Hematopoietic multipotent progenitor cell treated with erythropoietin and hydrocortisone succinate and interleukin-3 and kit ligand, for 15 days (in vitro differentiated cells): Measurements from ENCODE around the gene SNW1.
A peak's percentile ranks its signal among the peaks of the same experiment; 100 is the strongest.
"Not testable (repeated sequence)": the region's sequence is repeated elsewhere in the genome, so short reads cannot be mapped to it uniquely, and the experiment has no call there.

Source experiments
- DNase-seq: peaks from one replicate; pipeline ENCODE4 v3.0.0-alpha.2; 2015; ENCODE audit warnings: low spot score

Gene SNW1

GRCh38 chr14:77747425-77747824, 13.5 kb downstream of the SNW1 start:
- not testable (repeated sequence) for DNase-seq

DNA sequence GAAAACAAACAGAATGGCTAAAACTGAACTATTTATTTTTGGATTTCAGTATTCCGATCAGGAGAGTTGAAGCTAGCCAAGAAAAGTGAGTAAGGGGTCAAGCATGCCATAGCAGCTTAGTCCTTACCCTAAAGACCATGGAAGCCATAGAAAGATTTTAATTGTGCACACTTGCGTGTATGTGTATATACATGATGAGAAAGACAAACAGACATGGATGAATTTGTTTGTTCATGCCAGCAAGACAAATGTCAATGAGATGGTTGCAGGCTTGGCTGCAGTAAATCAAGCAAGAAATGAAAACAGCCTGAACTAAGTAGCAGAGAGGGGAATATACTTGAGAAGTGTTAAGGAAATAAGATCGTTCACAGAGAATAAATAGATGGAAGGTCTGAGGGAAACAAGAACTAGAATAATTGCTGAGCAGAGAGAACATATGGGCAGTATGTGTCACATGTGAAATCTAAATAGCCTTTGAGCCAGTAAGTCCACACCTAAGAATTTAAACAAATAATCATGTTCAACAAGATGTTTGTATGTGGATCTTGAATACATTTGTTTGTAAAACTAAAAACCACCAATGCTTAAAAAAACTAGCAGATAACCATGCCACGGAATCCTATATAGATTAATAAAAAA, 14.8 kb downstream of the SNW1 start:
- DNase-seq, result no peak

GRCh38 chr14:77741438-77741837, 19.5 kb downstream of the SNW1 start:
- DNase-seq, result no peak

DNA sequence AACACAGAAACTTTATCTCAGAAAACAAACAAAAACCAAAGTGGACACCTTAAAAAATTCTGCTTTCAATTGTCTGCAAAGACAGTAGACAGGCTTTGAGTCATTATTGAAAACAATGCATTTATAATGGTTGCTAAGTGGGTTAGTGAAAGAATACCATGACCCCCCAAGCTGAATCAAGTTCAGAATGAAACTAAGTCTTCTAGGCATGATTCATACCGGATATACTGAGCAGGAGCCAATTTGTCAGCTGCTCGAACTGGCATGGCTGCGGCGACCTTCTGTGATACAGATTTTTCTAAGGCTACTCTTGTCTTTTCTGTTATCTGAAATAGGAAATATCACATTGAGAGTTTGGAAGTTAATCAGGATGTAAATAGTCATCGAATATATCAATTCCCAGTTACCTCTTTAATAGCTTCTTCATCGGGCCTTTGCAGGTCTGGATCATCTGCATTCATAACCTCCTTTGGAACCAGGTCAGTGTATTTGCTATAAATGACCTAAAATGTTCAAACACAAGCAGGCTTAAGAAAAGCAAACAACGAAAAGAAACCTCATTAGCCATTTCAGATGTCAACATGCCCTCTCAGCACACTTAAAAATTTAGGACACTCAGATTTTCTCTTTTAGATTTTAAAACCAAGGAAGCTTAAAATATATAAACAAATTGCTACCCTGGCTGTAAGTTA, 22.3 kb downstream of the SNW1 start:
- DNase-seq, result no peak

DNA sequence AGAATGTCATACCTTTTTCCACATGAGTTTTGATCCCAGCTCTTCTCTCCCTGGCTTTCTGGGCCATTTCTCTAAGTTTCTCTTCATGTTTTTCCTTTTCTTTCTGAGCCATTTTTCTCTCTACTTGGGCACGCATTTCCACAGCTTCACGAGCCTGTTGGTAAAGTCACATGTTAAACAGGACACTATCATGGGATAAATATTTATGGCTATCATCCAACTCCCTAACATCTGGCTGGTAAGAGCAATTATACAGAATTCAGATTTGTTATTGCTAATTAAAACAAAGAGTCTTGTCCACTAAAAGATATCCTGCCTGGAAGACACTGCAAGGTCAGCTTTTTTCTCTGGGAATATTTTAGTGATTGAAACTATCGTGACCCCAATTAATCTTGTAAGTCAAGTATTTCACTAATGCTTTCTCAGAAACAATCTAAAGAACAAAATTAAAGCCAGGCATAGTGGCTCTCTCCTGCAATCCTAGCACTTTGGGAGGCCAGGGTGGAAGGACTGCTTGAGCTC, 29.9 kb downstream of the SNW1 start:
- no peak for DNase-seq

GRCh38 chr14:77722301-77722700, 38.7 kb downstream of the SNW1 start:
- DNase-seq, result no peak

DNA sequence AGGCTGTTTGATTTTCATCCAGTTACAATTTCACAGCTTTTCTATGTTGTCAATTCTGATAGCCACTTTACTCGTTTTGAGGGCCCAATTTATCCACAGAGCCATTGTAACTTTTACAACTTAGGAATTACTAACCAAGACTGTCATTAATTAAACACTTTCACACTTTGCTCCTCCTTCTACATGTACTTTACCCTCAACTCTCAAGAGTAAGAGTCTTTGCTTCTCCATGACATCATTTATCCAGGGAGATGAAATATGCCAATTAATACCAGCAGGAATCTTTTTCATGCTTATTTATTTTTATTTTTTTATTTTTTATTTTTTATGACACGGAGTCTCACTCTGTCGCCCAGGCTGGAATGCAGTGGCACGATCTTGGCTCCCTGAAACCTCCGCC, 39.5 kb downstream of the SNW1 start:
- no peak for DNase-seq

GRCh38 chr14:77717608-77718305, 43.2 kb downstream of the SNW1 start:
- DNase-seq, result no peak

GRCh38 chr14:77714926-77715325, 46.0 kb downstream of the SNW1 start:
- DNase-seq, result no peak

DNA sequence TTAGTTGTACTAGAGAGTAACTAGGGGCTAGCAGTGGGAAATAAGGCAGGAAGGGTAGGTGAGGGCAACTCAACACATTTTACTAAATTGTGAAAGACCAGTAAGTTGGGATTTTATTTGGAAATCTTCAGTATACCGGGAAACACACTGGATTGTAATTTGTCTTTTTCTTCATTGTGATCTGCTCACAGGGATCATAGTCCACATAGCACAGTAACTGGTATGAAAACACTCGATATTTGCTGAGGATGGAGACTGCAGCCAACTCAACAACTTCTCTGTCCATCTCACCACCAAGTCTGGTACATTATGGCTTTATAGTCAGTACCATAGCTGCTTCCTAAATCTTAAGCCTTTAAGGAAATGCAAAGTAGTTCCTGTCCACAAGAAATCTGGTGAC, 50.6 kb downstream of the SNW1 start:
- DNase-seq, result no peak

DNA sequence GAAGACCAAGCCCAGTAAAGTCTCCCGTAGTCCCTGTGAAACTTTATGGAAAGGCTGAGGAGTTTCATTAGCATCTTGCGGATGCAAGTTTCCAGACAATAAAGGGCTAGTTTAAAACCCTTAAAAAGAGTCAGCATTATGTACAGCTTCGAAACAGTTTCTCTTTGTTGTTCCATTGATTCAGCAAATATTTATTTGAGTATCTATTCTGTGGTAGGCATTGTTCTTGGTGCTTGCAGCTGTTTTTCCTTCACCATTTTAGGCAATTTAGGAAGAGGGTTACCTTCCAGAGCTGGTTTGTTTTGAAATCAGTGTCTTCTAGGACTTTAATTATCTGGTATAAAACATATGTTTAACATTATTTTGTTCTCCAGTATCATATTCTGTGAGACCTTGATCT, 51.5 kb downstream of the SNW1 start:
- DNase-seq, result no peak

DNA sequence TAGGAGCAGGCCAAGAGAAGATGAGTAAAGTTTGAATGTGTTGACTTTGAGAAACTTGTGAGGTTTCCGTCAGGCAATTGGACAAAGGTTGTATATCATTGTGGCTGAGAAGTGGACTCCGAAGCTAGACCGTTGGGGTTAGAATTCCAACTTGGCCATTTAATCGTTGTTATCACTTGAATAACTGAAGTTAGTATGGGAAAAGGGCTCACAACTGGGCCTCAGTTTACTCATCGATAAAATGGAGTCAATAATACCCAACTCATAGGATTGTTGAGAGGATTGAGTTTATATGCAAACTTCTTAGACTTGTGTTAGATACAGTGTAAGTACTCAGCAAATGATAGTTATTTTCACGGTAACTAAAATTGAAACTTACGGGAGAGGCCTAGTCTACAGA, 52.2 kb downstream of the SNW1 start:
- DNase-seq, result no peak

DNA sequence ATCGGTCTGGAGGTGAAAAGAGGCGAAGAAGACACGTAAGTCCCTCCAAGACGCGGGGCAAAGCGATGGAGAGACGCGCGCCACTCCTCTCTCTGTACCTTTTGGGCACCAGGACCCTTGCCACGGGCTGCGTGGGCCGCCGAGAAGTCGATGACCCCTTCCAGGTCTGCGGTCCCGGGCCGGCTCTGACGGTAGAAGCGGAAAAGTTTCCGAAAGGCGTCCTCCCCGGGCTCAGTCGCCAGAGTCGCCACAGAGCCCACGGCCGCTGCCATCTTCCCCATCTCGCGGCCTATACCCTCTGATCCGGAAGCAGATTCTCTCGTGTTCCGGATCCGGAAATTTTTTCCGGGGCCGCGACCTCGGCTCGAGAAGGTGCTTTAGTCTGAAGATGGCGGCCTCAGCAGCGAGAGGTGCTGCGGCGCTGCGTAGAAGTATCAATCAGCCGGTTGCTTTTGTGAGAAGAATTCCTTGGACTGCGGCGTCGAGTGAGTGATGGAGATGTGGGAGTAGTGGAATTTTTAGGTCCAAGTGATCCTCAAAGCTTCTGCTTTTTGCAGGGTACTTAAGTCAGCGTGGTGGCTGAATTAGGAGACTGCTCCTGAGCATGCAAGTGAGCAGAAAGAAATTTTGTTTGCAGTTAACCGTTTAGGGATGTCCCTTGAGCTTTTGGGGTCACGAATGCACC, 53.1 kb downstream of the SNW1 start, which contains the start of the genes ALKBH1 and SLIRP:
Gene ALKBH1, minus strand, starts transcription at position 300 of the 685 bp plus-strand sequence. Its CDS starts 19 bp downstream, at position 281.
Gene SLIRP, plus strand, starts transcription at position 380 of the 685 bp plus-strand sequence. Its CDS starts 9 bp downstream, at position 389.
- peak; percentile 90 for DNase-seq

DNA sequence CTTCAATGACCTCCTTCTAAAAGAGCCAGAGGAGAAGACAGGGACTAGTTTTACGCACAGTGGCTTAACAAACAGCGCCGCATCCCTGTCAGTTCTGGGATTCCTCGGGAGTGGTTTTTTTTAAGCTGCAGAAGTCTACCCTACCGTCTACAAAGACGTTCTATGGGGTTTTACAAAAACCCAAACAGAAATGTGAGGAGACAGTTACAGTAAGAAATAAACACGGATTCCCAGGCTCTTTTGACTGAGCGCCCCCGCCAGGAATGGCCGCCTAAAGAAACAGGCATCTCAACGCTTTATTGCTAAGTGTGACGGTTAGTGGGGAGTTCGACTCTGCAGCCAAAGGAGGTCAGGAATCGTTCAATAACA, 53.6 kb downstream of the SNW1 start:
- DNase-seq, result peak; percentile 55

- no peak for DNase-seq
These were observed 69.7 kb downstream of the SNW1 start for GRCh38 chr14:77691259-77691658.

- DNase-seq, result no peak
These were observed 78.8 kb downstream of the SNW1 start for GRCh38 chr14:77682158-77682553.

DNA sequence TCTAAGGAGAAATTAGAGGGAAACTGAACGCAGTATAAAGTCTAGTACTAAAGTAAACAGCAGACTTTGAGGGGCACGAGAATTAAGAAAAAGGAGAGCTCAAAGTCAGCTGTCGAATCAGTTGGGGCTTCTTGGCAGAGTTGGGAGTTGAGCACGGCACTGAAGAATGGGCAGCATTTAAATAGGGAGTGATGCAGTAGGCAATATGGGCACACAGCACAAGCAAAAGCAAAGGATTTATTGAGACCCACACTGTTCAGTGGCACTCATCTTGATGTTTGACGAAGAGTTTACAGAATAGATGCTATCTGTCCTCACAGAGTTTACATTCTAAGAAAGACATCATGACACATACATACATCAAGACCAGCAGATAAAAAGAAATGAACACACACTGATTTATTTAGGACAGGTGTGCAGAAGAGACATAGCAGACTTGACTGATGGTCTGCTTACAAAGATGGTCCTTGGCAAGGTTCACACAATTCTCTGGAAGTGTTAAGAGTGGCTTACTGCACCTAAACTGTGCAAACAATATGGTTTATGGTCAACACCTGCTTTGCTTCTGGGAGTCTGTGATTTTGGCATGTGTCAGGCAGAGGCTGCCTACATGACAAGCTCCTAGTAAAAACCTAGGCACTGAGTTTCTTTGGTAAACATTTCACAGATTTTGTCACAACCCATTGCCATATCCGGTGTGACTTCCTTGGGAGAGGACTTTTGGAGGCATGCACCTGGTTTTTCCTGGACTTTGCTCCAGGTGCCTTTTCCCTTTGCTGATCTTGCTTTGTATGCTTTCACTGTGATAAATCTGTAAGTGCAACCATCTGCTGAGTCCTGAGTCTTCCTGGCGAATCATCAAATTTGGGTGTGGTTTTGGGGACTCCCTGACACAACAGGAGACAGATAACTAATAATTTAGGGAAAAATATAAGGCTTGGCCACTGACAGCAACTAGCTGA, 79.5 kb downstream of the SNW1 start:
- DNase-seq, result no peak

GRCh38 chr14:77674931-77675330, 86.0 kb downstream of the SNW1 start:
- no peak for DNase-seq

DNA sequence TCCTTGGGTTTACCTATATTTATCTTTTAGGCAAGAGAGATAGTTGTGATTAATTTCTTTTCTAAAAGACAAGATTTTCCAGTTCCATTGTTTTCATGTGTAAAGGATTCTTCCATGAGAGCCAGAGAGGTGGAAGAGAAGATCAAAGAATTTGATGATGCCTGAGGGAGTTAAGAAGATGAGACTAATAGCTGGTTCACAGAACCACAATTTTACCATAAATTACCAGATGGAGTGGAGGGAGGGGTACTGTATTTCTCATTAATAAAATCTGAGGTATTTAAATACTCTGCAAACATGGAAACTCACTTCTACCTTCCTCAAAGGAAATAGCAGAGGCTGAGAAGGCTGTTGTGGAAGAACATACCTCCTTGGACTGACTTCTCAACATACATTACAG, 87.8 kb downstream of the SNW1 start:
- no peak for DNase-seq
